Endothelial cell of umbilical vein (primary cell): ENCODE data around the gene ANKRD27. TPM values are rescaled to one million over a fixed set of nuclear protein-coding genes. Genes with fewer than 3 reads are reported as not detected.

Experiments
- BruUV-seq: library from RNA; stranded (reverse); fragments of 400-500 nt; replicated peaks from 2 replicates; lab custom pipeline; 2021; lab: Mats Ljungman, UMichigan
- CTCF ChIA-PET: fragments of 300-600, 350-600 bp; sonication (Branson Sonifier 250); formaldehyde crosslinking; loops from one replicate; lab custom pipeline; 2021; ENCODE audit warnings: antibody characterized with exemption, inconsistent platforms; lab: Charles Lee
- POLR2A ChIA-PET: fragments of 300-600, 350-600 bp; sonication (Branson Sonifier 250); formaldehyde crosslinking; loops from one replicate; lab custom pipeline; 2021; ENCODE audit warnings: antibody characterized with exemption, inconsistent platforms; lab: Charles Lee
- DNase-seq: peaks from one replicate; pipeline ENCODE4 v3.0.0-alpha.2; 2011; ENCODE audit warnings: low read depth, low spot score
- FAIRE-seq: peaks from 2 replicates; lab custom pipeline; 2011; peaks lifted over from hg19 to GRCh38; lab: Jason Lieb, UNC
- H2AFZ ChIP-seq: 2 replicates; pipeline ENCODE4 v1.6.0; 2012; ENCODE audit warnings: low read depth, low read length, control low read depth, inconsistent platforms
- H3K27ac ChIP-seq: 2 replicates; pipeline ENCODE4 v1.5.1; 2011; ENCODE audit warnings: low read depth, mild to moderate bottlenecking, control low read depth, low read length, moderate library complexity; ENCODE audit not compliant: insufficient read depth
- H3K27me3 ChIP-seq, 2 experiments: 2 replicates each; pipeline versions ENCODE4 v1.6.0 to v1.6.1; 2011; ENCODE audit warnings: low read length in 2 of 2, mixed read lengths in 1 of 2; ENCODE audit not compliant: control insufficient read depth in 2 of 2, insufficient read depth in 2 of 2
- H3K36me3 ChIP-seq, 2 experiments: 2 replicates in 1 of 2; 3 replicates in 1 of 2; pipeline ENCODE4 v1.5.1; 2011; ENCODE audit warnings: low read length in 2 of 2, mild to moderate bottlenecking in 1 of 2, moderate library complexity in 1 of 2; ENCODE audit not compliant: control insufficient read depth in 2 of 2, insufficient read depth in 2 of 2; ENCODE audit errors: extremely low read depth in 1 of 2
- H3K4me1 ChIP-seq: 3 replicates; pipeline ENCODE4 v1.5.1; 2011; ENCODE audit warnings: mild to moderate bottlenecking, low read length; ENCODE audit not compliant: control insufficient read depth, insufficient read depth; ENCODE audit errors: extremely low read depth
- H3K4me2 ChIP-seq: 2 replicates; pipeline ENCODE4 v1.6.1; 2011; ENCODE audit warnings: low read length, control low read depth, mixed read lengths; ENCODE audit not compliant: insufficient read depth
- H3K4me3 ChIP-seq, 3 experiments: fragments of 200-600 bp in 1 of 3; sonication (generic), shearing (Covaris generic) in 1 of 3; replicated peaks in 1 of 3; 2 replicates each; pipeline ENCODE4 v1.5.1; 2011 to 2016; ENCODE audit warnings: control low read depth in 3 of 3, low read length in 3 of 3, mild to moderate bottlenecking in 2 of 3, inconsistent platforms in 1 of 3, low read depth in 1 of 3, moderate library complexity in 1 of 3; ENCODE audit not compliant: insufficient read depth in 1 of 3
- H3K79me2 ChIP-seq: 2 replicates; pipeline ENCODE4 v1.6.0; 2012; ENCODE audit warnings: low read length, inconsistent platforms; ENCODE audit not compliant: control insufficient read depth, insufficient read depth
- H3K9ac ChIP-seq: replicated peaks from 2 replicates; pipeline ENCODE3; 2011; ENCODE audit warnings: low read length, control low read depth; ENCODE audit not compliant: insufficient read depth; ENCODE audit errors: extremely low read depth
- H3K9me1 ChIP-seq: replicated peaks from 3 replicates; pipeline ENCODE4 v1.6.0; 2011; ENCODE audit warnings: mild to moderate bottlenecking, low read length; ENCODE audit not compliant: control insufficient read depth, insufficient read depth; ENCODE audit errors: extremely low read depth
- H3K9me3 ChIP-seq: replicated peaks from 2 replicates; pipeline ENCODE4 v1.5.1; 2012; ENCODE audit warnings: low read length, inconsistent platforms; ENCODE audit not compliant: control insufficient read depth, insufficient read depth
- H4K20me1 ChIP-seq: replicated peaks from 2 replicates; pipeline ENCODE3; 2011; ENCODE audit warnings: mild to moderate bottlenecking, low read length; ENCODE audit not compliant: control insufficient read depth, insufficient read depth; ENCODE audit errors: extremely low read depth
- EZH2 ChIP-seq: IDR thresholded peaks from 2 replicates; pipeline ENCODE4 v1.6.1; 2012; ENCODE audit warnings: borderline replicate concordance, low read depth, mild to moderate bottlenecking, moderate library complexity, low read length, inconsistent platforms; ENCODE audit not compliant: severe bottlenecking
- FOS ChIP-seq: IDR thresholded peaks from 2 replicates; pipeline ENCODE4 v1.6.1; 2011; ENCODE audit warnings: mild to moderate bottlenecking, low read length, moderate library complexity, borderline replicate concordance; ENCODE audit not compliant: insufficient read depth
- GATA2 ChIP-seq: IDR thresholded peaks from 2 replicates; pipeline ENCODE4 v1.7.0; 2011; ENCODE audit warnings: low read depth, mild to moderate bottlenecking, moderate library complexity, mixed read lengths, low read length; ENCODE audit not compliant: insufficient read length, insufficient read depth
- JUN ChIP-seq: IDR thresholded peaks from 2 replicates; pipeline ENCODE4 v1.6.1; 2011; ENCODE audit warnings: borderline replicate concordance, low read depth; ENCODE audit not compliant: insufficient read length, insufficient read depth
- MYC ChIP-seq: IDR thresholded peaks from one replicate; pipeline ENCODE4 v1.6.1; 2011; ENCODE audit warnings: mild to moderate bottlenecking, low read depth, low read length
- POLR2A ChIP-seq: IDR thresholded peaks from 2 replicates; pipeline ENCODE4 v1.6.1; 2012; ENCODE audit warnings: low read depth, mild to moderate bottlenecking, control low read depth, low read length
- POLR2AphosphoS5 ChIP-seq: IDR thresholded peaks from 2 replicates; pipeline ENCODE4 v1.6.1; 2012; ENCODE audit warnings: low read depth, mild to moderate bottlenecking, control low read depth, low read length, moderate library complexity; ENCODE audit not compliant: insufficient read depth
- dilution Hi-C: fragments of 300-500 bp; cut with MboI; formaldehyde crosslinking; loops from one replicate; pipeline ENCODE4 v1.15.0; 2019; ENCODE audit warnings: low sequenced_read_pairs; ENCODE audit not compliant: extremely low pct_ligation_motif_present
- intact Hi-C: fragments of 100-400 bp; cut with micrococcal nuclease; formaldehyde crosslinking; loops from one replicate; pipeline ENCODE4 v1.10.0; 2022
- polyA plus RNA-seq, 4 experiments: library from polyadenylated mRNA; depleted of rRNA in 3 of 4; stranded (reverse) in 3 of 4; unstranded in 1 of 4; fragments of >200 nt; gene quantifications; 2 replicates each; pipeline versions ENCODE4 v1.2.1 to v1.2.3, GENCODE V29; 2011 to 2012; ENCODE audit warnings: missing spikeins in 1 of 4
- total RNA-seq: library from RNA; stranded (reverse); gene quantifications from 2 replicates; pipeline ENCODE4 v1.2.3, GENCODE V29; 2021
- TF ChIP-seq, protein P1 (sequence below), 2 donors: IDR thresholded peaks; 1 replicate in 1 of 2; 2 replicates in 1 of 2; pipeline ENCODE4 v1.5.1; 2011; ENCODE audit warnings: low read length in 2 of 2, mild to moderate bottlenecking in 2 of 2, moderate library complexity in 2 of 2, control low read depth in 1 of 2, inconsistent platforms in 1 of 2, low read depth in 1 of 2; ENCODE audit not compliant: insufficient read depth in 1 of 2; ENCODE audit errors: extremely low read depth in 1 of 2
- TF ChIP-seq, protein P2 (sequence below): IDR thresholded peaks from 2 replicates; pipeline ENCODE4 v1.6.1; 2011; ENCODE audit not compliant: insufficient read depth, insufficient read length

Gene ANKRD27
- total and polyA plus RNA-seq, 2 donors (not counting 3 experiments of a cell fraction or from before 2014, with no cell fraction given): 18.3 to 37.4 TPM

DNA sequence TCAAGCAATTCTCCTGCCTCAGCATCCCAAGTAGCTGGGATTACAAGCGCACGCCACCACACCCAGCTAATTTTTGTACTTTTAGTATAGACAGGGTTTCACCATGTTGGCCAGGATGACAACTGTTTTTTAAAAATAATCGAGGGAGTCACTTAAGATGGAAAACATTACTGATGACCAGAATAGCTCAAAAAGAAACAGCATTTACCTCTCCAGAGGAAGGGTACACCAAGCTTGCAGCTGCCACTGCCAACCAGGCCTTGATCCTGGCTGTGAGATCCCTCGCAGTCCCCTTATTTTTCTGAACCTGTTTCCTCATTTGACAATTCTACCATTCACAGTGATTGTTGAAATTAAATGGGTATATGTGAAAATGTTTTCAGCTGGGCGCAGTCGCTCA lies 79.5 kb downstream of the ANKRD27 start:
- no peaks in the 10 kb centered on the region for H4K20me1 ChIP-seq
- dilution Hi-C loops: no loop called here
- ChIA-PET CTCF (no interaction called here), POLR2A (no interaction called here)
- no peaks in the 10 kb centered on the region for H3K79me2 ChIP-seq
- DNase-seq (no peak), FAIRE-seq (no peak)
- no peak overlapping the region for H2AFZ ChIP-seq
- H3K9ac ChIP-seq: no peak overlapping the region
- intact Hi-C loops: no loop called here
- no peak overlapping the region for H3K4me3 ChIP-seq
- H3K4me1 ChIP-seq: no peaks in the 10 kb centered on the region
- H3K4me2 ChIP-seq: no peak overlapping the region
- H3K27ac ChIP-seq: no peak overlapping the region
- H3K27me3 ChIP-seq: no peaks in the 10 kb centered on the region
- H3K9me1 ChIP-seq: no peaks in the 10 kb centered on the region
- TF ChIP-seq, protein P1, sequence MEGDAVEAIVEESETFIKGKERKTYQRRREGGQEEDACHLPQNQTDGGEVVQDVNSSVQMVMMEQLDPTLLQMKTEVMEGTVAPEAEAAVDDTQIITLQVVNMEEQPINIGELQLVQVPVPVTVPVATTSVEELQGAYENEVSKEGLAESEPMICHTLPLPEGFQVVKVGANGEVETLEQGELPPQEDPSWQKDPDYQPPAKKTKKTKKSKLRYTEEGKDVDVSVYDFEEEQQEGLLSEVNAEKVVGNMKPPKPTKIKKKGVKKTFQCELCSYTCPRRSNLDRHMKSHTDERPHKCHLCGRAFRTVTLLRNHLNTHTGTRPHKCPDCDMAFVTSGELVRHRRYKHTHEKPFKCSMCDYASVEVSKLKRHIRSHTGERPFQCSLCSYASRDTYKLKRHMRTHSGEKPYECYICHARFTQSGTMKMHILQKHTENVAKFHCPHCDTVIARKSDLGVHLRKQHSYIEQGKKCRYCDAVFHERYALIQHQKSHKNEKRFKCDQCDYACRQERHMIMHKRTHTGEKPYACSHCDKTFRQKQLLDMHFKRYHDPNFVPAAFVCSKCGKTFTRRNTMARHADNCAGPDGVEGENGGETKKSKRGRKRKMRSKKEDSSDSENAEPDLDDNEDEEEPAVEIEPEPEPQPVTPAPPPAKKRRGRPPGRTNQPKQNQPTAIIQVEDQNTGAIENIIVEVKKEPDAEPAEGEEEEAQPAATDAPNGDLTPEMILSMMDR (IDR thresholded peaks at IDR 0.05; ENCODE audit: extremely low read depth in 1 of 2, insufficient read depth in 1 of 2, low read depth in 1 of 2, low read length in 2 of 2): no peak
- TF ChIP-seq POLR2AphosphoS5 (no peak), POLR2A (no peak), FOS (no peak), GATA2 (no peak), MYC (no peak), EZH2 (no peak), JUN (no peak)
- TF ChIP-seq, protein P2, sequence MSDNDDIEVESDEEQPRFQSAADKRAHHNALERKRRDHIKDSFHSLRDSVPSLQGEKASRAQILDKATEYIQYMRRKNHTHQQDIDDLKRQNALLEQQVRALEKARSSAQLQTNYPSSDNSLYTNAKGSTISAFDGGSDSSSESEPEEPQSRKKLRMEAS: no peak
- no TSS peak for BruUV-seq
- peaks cover 13 to 15% of the 10 kb centered on the region in 2 experiments for H3K36me3 ChIP-seq
- H3K9me3 ChIP-seq: no peaks in the 10 kb centered on the region
